ENCODE results near the gene ERC2.

The ERC2 gene

GRCh38 chr3:56094170-56094569, 374.1 kb downstream of the ERC2 start:
- Histone ChIP-seq H3K9me3 (ENCODE audit: control insufficient read depth, insufficient read depth, low read depth, low read length) (no peaks in the 10 kb centered on the region), H3K4me3 (ENCODE audit: low read depth, low read length) (no peak overlapping the region), H3K4me1 (ENCODE audit: control insufficient read depth, insufficient read depth, low read length) (no peaks in the 10 kb centered on the region), H3K27ac (ENCODE audit: extremely low read depth, low read depth, low read length) (no peak overlapping the region), H3K36me3 (ENCODE audit: control insufficient read depth in 2 of 2, insufficient read depth in 1 of 2, low read length in 2 of 2) (no peaks in the 10 kb centered on the region)
- ChIA-PET CTCF (no interaction called here), POLR2A (no interaction called here)
- no peak for TF ChIP-seq ZNF501 (tag by site-specific recombination; IDR thresholded peaks at IDR 0.05)
- no peak for TF ChIP-seq ZNF37A (tag by site-specific recombination; IDR thresholded peaks at IDR 0.05)
- TF ChIP-seq MEIS1 (CRISPR knock-in tag; IDR thresholded peaks at IDR 0.05; ENCODE audit: borderline replicate concordance): no peak
- no peak for TF ChIP-seq ZNF133 (tag by site-specific recombination; IDR thresholded peaks at IDR 0.05)

DNA sequence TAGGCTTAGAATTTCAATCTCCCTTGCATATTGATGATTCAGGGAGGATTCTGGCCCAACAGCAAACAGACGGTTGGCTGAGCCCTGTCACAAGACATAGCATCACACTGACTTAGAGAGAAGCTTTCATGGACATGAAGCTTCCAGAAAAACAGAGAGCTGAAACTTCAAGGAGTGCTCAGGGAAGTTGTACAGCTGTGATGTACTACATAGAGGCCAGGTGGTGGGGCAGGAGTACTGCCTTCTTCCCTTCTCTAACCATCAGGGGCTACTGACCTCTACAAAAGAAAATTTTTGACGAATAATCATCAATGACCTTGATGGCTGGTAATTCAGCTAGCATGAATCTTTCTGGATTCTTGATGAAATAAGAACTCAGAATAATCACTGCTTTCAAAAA, 378.5 kb downstream of the ERC2 start:
- Histone ChIP-seq H3K4me1 (ENCODE audit: control insufficient read depth, insufficient read depth, low read length) (no peaks in the 10 kb centered on the region), H3K4me3 (ENCODE audit: low read depth, low read length) (no peak overlapping the region), H3K36me3 (ENCODE audit: control insufficient read depth in 2 of 2, insufficient read depth in 1 of 2, low read length in 2 of 2) (no peaks in the 10 kb centered on the region), H3K9me3 (ENCODE audit: control insufficient read depth, insufficient read depth, low read depth, low read length) (no peaks in the 10 kb centered on the region), H3K27ac (ENCODE audit: extremely low read depth, low read depth, low read length) (no peak overlapping the region)
- TF ChIP-seq HOXC10 (CRISPR knock-in tag; IDR thresholded peaks at IDR 0.05) (no peak), ZBTB48 (tag by site-specific recombination; IDR thresholded peaks at IDR 0.05) (no peak), ZBTB49 (tag by site-specific recombination; IDR thresholded peaks at IDR 0.05; ENCODE audit: low read depth) (no peak), ZNF248 (tag by site-specific recombination; IDR thresholded peaks at IDR 0.05) (no peak), ZNF175 (tag by site-specific recombination; IDR thresholded peaks at IDR 0.05) (no peak), ZNF529 (tag by site-specific recombination; IDR thresholded peaks at IDR 0.05; ENCODE audit: insufficient replicate concordance) (no peak), GLI2 (tag by site-specific recombination; IDR thresholded peaks at IDR 0.05; ENCODE audit: borderline replicate concordance, low read depth) (no peak), GFI1B (tag by site-specific recombination; IDR thresholded peaks at IDR 0.05) (no peak), PRDM10 (tag by site-specific recombination; IDR thresholded peaks at IDR 0.05) (no peak)
- TF ChIP-seq, protein P1, sequence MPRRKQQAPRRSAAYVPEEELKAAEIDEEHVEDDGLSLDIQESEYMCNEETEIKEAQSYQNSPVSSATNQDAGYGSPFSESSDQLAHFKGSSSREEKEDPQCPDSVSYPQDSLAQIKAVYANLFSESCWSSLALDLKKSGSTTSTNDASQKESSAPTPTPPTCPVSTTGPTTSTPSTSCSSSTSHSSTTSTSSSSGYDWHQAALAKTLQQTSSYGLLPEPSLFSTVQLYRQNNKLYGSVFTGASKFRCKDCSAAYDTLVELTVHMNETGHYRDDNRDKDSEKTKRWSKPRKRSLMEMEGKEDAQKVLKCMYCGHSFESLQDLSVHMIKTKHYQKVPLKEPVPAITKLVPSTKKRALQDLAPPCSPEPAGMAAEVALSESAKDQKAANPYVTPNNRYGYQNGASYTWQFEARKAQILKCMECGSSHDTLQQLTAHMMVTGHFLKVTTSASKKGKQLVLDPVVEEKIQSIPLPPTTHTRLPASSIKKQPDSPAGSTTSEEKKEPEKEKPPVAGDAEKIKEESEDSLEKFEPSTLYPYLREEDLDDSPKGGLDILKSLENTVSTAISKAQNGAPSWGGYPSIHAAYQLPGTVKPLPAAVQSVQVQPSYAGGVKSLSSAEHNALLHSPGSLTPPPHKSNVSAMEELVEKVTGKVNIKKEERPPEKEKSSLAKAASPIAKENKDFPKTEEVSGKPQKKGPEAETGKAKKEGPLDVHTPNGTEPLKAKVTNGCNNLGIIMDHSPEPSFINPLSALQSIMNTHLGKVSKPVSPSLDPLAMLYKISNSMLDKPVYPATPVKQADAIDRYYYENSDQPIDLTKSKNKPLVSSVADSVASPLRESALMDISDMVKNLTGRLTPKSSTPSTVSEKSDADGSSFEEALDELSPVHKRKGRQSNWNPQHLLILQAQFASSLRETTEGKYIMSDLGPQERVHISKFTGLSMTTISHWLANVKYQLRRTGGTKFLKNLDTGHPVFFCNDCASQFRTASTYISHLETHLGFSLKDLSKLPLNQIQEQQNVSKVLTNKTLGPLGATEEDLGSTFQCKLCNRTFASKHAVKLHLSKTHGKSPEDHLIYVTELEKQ (tag by site-specific recombination; IDR thresholded peaks at IDR 0.05; ENCODE audit: borderline replicate concordance): no peak
- ChIA-PET CTCF (interaction anchor here (1.2 kb wide), 1 partner anchor 161 kb away, joined by 3 read pairs; no protein-coding TSS in a partner anchor), POLR2A (no interaction called here)

Data from HEK293 (cell line).